Measurements from ENCODE around the gene POU3F3.

Gene POU3F3

GRCh38 chr2:104865096-104865470 lies 11.2 kb downstream of the POU3F3 start:
- H3K27ac ChIP-seq (replicated peaks) = no peak overlapping the region
- peaks cover 89% of the 10 kb centered on the region for H3K27me3 ChIP-seq (ENCODE audit: insufficient read depth, poor library complexity, severe bottlenecking)
- TF ChIP-seq CTCF (IDR thresholded peaks at IDR 0.05; ENCODE audit: insufficient read depth, low read length) (no peak), POLR2AphosphoS5 (IDR thresholded peaks at IDR 0.05; ENCODE audit: low read depth) (no peak), GABPA (IDR thresholded peaks at IDR 0.05; ENCODE audit: low read depth) (no peak), SPI1 (IDR thresholded peaks at IDR 0.05; ENCODE audit: borderline replicate concordance, low read depth) (no peak), REST (IDR thresholded peaks at IDR 0.05; ENCODE audit: insufficient replicate concordance, low read depth) (no peak)
- no peak overlapping the region for H3K4me3 ChIP-seq (replicated peaks; ENCODE audit: insufficient read depth, low read length)
- DNase-seq (ENCODE audit: low read depth in 1 of 2, low spot score in 1 of 2) = no peak

- DNase-seq (ENCODE audit: low read depth in 1 of 2, low spot score in 1 of 2) = no peak
- peaks cover 95% of the 10 kb centered on the region for H3K27me3 ChIP-seq (ENCODE audit: insufficient read depth, poor library complexity, severe bottlenecking)
- no peak overlapping the region for H3K4me3 ChIP-seq (replicated peaks; ENCODE audit: insufficient read depth, low read length)
- no peak overlapping the region for H3K27ac ChIP-seq (replicated peaks)
- no peak for TF ChIP-seq SPI1 (IDR thresholded peaks at IDR 0.05; ENCODE audit: borderline replicate concordance, low read depth)
- TF ChIP-seq GABPA (IDR thresholded peaks at IDR 0.05; ENCODE audit: low read depth) = no peak
- TF ChIP-seq REST (IDR thresholded peaks at IDR 0.05; ENCODE audit: insufficient replicate concordance, low read depth) = no peak
- TF ChIP-seq POLR2AphosphoS5 (IDR thresholded peaks at IDR 0.05; ENCODE audit: low read depth) = no peak
- TF ChIP-seq CTCF (IDR thresholded peaks at IDR 0.05; ENCODE audit: insufficient read depth, low read length) = no peak
Observed at GRCh38 chr2:104866122-104866864, 12.4 kb downstream of the POU3F3 start.

GRCh38 chr2:104866883-104867812 lies 13.2 kb downstream of the POU3F3 start:
- Histone ChIP-seq H3K27ac (replicated peaks) (no peak overlapping the region), H3K4me3 (replicated peaks; ENCODE audit: insufficient read depth, low read length) (no peak overlapping the region), H3K27me3 (ENCODE audit: insufficient read depth, poor library complexity, severe bottlenecking) (peaks cover 95% of the 10 kb centered on the region)
- no peak for DNase-seq (ENCODE audit: low read depth in 1 of 2, low spot score in 1 of 2)
- TF ChIP-seq GABPA (IDR thresholded peaks at IDR 0.05; ENCODE audit: low read depth) = no peak
- no peak for TF ChIP-seq POLR2AphosphoS5 (IDR thresholded peaks at IDR 0.05; ENCODE audit: low read depth)

- H3K4me3 ChIP-seq (replicated peaks; ENCODE audit: insufficient read depth, low read length) = no peak overlapping the region
Observed at GRCh38 chr2:104867813-104868504, 14.0 kb downstream of the POU3F3 start.

More at GRCh38 chr2:104867813-104868504, 14.0 kb downstream of the POU3F3 start:
- peaks cover 96% of the 10 kb centered on the region for H3K27me3 ChIP-seq (ENCODE audit: insufficient read depth, poor library complexity, severe bottlenecking)
- no peak overlapping the region for H3K27ac ChIP-seq (replicated peaks)
- DNase-seq (ENCODE audit: low read depth in 1 of 2, low spot score in 1 of 2) = no peak
- TF ChIP-seq POLR2AphosphoS5 (IDR thresholded peaks at IDR 0.05; ENCODE audit: low read depth) = no peak
- TF ChIP-seq SPI1 (IDR thresholded peaks at IDR 0.05; ENCODE audit: borderline replicate concordance, low read depth) = no peak
- TF ChIP-seq REST (IDR thresholded peaks at IDR 0.05; ENCODE audit: insufficient replicate concordance, low read depth) = no peak
- TF ChIP-seq CTCF (IDR thresholded peaks at IDR 0.05; ENCODE audit: insufficient read depth, low read length) = no peak
- TF ChIP-seq GABPA (IDR thresholded peaks at IDR 0.05; ENCODE audit: low read depth) = no peak
